ENCODE results near the gene ABCA5. TPM values are rescaled to one million over a fixed set of nuclear protein-coding genes. Genes with fewer than 3 reads are reported as not detected.
A peak's percentile ranks its signal among the peaks of the same experiment; 100 is the strongest.

Gene ABCA5
- polyA plus RNA-seq, 1 experiment = 8.1 TPM

DNA sequence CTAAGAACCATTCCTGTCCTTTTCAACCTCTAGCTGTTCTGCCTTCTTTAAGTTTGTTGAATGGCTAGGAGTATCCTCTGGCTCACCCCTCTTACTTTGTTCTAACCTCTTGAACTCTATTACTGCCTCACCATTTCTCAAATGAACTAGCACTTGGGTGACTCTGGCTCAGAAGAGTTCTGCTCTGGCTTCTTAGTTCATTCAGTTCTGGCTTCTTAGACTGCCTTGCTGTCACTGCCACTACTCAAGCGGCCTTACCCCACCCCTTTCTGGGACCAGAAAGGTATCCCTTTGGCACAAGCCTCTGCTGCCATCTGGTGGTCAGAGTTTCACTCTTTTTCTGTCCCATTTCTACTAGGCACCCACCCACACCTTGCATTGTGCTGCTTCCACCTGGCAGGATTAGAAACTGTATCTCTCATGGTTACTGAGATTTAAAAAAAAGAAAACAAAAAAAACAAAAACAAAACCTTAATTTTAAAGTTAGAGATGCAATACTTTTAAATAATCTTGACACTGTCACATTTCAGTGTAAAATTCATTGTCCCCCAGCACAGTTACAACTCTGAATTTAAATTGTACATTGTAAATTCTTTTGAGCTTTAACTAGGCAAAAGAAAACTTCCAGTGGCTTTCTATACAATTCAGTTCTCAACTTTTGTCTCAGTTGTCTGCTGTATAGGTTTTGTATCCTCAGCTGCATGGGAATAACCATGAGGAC is 91.4 kb downstream of the ABCA5 start:
- TF ChIP-seq, protein P1, sequence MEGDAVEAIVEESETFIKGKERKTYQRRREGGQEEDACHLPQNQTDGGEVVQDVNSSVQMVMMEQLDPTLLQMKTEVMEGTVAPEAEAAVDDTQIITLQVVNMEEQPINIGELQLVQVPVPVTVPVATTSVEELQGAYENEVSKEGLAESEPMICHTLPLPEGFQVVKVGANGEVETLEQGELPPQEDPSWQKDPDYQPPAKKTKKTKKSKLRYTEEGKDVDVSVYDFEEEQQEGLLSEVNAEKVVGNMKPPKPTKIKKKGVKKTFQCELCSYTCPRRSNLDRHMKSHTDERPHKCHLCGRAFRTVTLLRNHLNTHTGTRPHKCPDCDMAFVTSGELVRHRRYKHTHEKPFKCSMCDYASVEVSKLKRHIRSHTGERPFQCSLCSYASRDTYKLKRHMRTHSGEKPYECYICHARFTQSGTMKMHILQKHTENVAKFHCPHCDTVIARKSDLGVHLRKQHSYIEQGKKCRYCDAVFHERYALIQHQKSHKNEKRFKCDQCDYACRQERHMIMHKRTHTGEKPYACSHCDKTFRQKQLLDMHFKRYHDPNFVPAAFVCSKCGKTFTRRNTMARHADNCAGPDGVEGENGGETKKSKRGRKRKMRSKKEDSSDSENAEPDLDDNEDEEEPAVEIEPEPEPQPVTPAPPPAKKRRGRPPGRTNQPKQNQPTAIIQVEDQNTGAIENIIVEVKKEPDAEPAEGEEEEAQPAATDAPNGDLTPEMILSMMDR (IDR thresholded peaks at IDR 0.05; ENCODE audit: low read depth, low read length) = peak; percentile 82
- no peaks in the 10 kb centered on the region for H3K9me3 ChIP-seq (ENCODE audit: control insufficient read depth, insufficient read depth, low read length)
- no peak overlapping the region for H3K4me3 ChIP-seq (ENCODE audit: low read depth, low read length)
- H3K27me3 ChIP-seq (ENCODE audit: control insufficient read depth, insufficient read depth, low read length) = no peaks in the 10 kb centered on the region
- POLR2A ChIA-PET = no interaction called here
- DNase-seq (ENCODE audit: low read depth, low spot score) = peak; percentile 51
- no peak overlapping the region for H3K27ac ChIP-seq (ENCODE audit: low read depth, low read length)
- CTCF ChIA-PET = interaction anchor here (0.6 to 4.4 kb wide), 37 partner anchors 8 to 698 kb away, joined by 3 to 75 read pairs (median 4); no protein-coding TSS in a partner anchor

GRCh38 chr17:69232650-69233049 is 94.3 kb downstream of the ABCA5 start:
- no peak for DNase-seq (ENCODE audit: low read depth, low spot score)
- Histone ChIP-seq H3K27ac (ENCODE audit: low read depth, low read length) (no peak overlapping the region), H3K9me3 (ENCODE audit: control insufficient read depth, insufficient read depth, low read length) (no peaks in the 10 kb centered on the region), H3K4me3 (ENCODE audit: low read depth, low read length) (no peak overlapping the region), H3K27me3 (ENCODE audit: control insufficient read depth, insufficient read depth, low read length) (no peaks in the 10 kb centered on the region)
- ChIA-PET POLR2A (no interaction called here), CTCF (interaction anchor here (1.3 to 4.4 kb wide), 3 partner anchors 455 to 461 kb away, joined by 4 to 75 read pairs (median 5); no protein-coding TSS in a partner anchor)
- TF ChIP-seq, protein P1 (IDR thresholded peaks at IDR 0.05; ENCODE audit: low read depth, low read length) = no peak

- Histone ChIP-seq H3K4me3 (ENCODE audit: low read depth, low read length) (no peak overlapping the region), H3K27me3 (ENCODE audit: control insufficient read depth, insufficient read depth, low read length) (no peaks in the 10 kb centered on the region), H3K9me3 (ENCODE audit: control insufficient read depth, insufficient read depth, low read length) (no peaks in the 10 kb centered on the region), H3K27ac (ENCODE audit: low read depth, low read length) (no peak overlapping the region)
- CTCF ChIA-PET = interaction anchor here (1.1 kb wide), 1 partner anchor 459 kb away, joined by 6 read pairs; no protein-coding TSS in a partner anchor
- TF ChIP-seq, protein P1 (IDR thresholded peaks at IDR 0.05; ENCODE audit: low read depth, low read length) = no peak
- DNase-seq (ENCODE audit: low read depth, low spot score) = no peak
- POLR2A ChIA-PET = no interaction called here
These were observed 95.4 kb downstream of the ABCA5 start for GRCh38 chr17:69231521-69231920.

DNA sequence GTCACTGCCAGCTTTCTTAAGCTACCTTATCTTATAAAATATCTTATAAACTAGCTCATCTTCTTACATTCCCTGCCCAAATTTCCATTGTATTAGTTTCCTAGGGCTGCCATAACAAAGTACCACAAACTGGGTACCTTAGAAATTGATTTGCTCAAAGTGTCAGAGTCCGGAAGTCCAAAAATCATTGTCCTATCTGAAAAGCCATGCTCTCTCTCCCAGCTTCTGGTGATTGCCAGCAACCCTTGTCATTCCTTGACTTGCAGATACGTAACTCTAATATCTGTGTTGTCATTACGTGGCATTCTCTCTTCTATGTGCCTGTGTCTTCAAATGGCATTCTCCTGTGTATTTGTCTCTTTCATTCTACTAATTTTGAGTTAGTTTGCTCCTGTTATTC is 96.0 kb downstream of the ABCA5 start:
- TF ChIP-seq, protein P1 (IDR thresholded peaks at IDR 0.05; ENCODE audit: low read depth, low read length) = no peak
- no peak for DNase-seq (ENCODE audit: low read depth, low spot score)
- Histone ChIP-seq H3K27ac (ENCODE audit: low read depth, low read length) (no peak overlapping the region), H3K4me3 (ENCODE audit: low read depth, low read length) (no peak overlapping the region), H3K9me3 (ENCODE audit: control insufficient read depth, insufficient read depth, low read length) (no peaks in the 10 kb centered on the region), H3K27me3 (ENCODE audit: control insufficient read depth, insufficient read depth, low read length) (no peaks in the 10 kb centered on the region)
- ChIA-PET CTCF (interaction anchor here (1.1 kb wide), 1 partner anchor 459 kb away, joined by 6 read pairs; no protein-coding TSS in a partner anchor), POLR2A (no interaction called here)

DNA sequence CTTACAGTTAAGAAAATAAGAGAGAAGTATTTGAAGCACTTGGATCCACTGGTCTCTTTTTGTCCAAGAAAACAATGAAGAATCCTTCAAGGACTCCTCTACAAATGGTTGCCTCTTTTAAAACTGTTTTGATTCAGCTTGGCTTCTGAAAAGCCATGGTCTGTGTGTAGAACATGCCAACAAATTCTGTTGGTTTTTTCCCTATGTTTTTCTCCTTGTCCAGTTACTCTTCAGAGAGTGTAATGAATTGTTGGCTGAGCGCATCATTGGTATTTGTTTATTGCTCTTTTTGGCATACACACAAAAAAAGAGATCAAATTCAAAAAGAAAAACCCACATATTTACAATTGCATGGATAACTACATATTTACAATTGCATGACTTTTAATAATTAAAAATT is 98.4 kb downstream of the ABCA5 start, which contains the start of gene ABCA10:
ABCA10 (minus strand) TSS at position 249 of the 400 bp plus-strand sequence. CDS start 3,466 bp downstream, outside the sequence.
- no peaks in the 10 kb centered on the region for H3K9me3 ChIP-seq (ENCODE audit: control insufficient read depth, insufficient read depth, low read length)
- H3K4me3 ChIP-seq (ENCODE audit: low read depth, low read length) = no peak within 1 kb of the TSS
- TF ChIP-seq, protein P1 (IDR thresholded peaks at IDR 0.05; ENCODE audit: low read depth, low read length) = no peak
- ChIA-PET POLR2A (no interaction called here), CTCF (interaction anchor here (1.1 to 1.5 kb wide), 3 partner anchors 7 to 456 kb away, joined by 3 to 5 read pairs (median 5); no protein-coding TSS in a partner anchor)
- no peak within 1 kb of the TSS for H3K27ac ChIP-seq (ENCODE audit: low read depth, low read length)
- no peak for DNase-seq (ENCODE audit: low read depth, low spot score)
- no peaks in the 10 kb centered on the region for H3K27me3 ChIP-seq (ENCODE audit: control insufficient read depth, insufficient read depth, low read length)
